AG04450 (cell line): ENCODE results near the gene TSHZ2. TPM values are rescaled to one million over a fixed set of nuclear protein-coding genes. Genes with fewer than 3 reads are reported as not detected.

Source experiments
- CTCF ChIA-PET: fragments of 300-600, 350-600 bp; formaldehyde crosslinking; extraction: SDS; loops from one replicate; lab custom pipeline; 2022; ENCODE audit warnings: antibody characterized with exemption, inconsistent platforms; lab: Charles Lee
- POLR2A ChIA-PET: fragments of 350-600 bp; formaldehyde crosslinking; extraction: SDS; loops from one replicate; lab custom pipeline; 2021; ENCODE audit warnings: antibody characterized with exemption, inconsistent platforms; lab: Yijun Ruan, JAX
- DNase-seq: peaks from one replicate; pipeline ENCODE4 v3.0.0-alpha.2; 2011; ENCODE audit warnings: low read depth, low spot score
- H3K27ac ChIP-seq: one replicate; pipeline ENCODE4 v1.5.1; 2012; ENCODE audit warnings: low read depth, low read length, control low read depth
- H3K27me3 ChIP-seq: one replicate; pipeline ENCODE4 v1.6.0; 2012; ENCODE audit warnings: low read length; ENCODE audit not compliant: control insufficient read depth, insufficient read depth
- H3K4me3 ChIP-seq: 2 replicates; pipeline ENCODE4 v1.5.1; 2011; ENCODE audit warnings: mild to moderate bottlenecking, low read depth, low read length, control low read depth
- H3K9me3 ChIP-seq: 2 replicates; pipeline ENCODE4 v1.5.1; 2012; ENCODE audit warnings: low read length; ENCODE audit not compliant: control insufficient read depth, insufficient read depth
- polyA plus RNA-seq: library from polyadenylated mRNA; depleted of rRNA; stranded (reverse); fragments of >200 nt; gene quantifications from 2 replicates; pipeline ENCODE4 v1.2.3, GENCODE V29; 2011
- TF ChIP-seq, protein P1 (sequence below): IDR thresholded peaks from 2 replicates; pipeline ENCODE4 v1.5.1; 2011; ENCODE audit warnings: low read depth, low read length, control low read depth, inconsistent platforms

Gene TSHZ2
- polyA plus RNA-seq, 1 experiment, result not detected

DNA sequence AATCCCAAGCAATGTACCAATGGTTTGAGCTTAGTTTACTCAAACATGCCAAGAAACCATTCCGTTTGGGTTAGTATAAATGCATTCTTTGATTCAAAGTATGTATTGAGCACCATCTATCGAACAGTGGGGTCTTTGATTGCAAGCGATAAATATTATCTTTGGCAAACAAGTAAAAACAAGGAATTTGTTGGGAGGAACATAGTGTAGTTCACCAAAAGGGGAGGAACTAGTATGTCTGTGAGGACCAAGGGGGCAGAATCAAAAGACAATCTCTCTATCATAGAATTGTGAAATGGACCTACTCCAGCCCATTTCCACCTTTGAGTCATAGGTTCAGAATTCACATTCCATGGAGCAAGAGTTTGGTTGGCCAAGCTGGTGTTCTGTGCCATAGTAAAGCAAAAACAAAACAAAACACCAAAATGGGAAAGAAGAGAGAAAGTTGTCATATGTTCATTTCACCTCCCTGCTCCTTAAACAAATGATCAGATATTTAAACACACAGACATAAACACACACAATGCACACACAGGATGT is 266.0 kb downstream of the TSHZ2 start:
- TF ChIP-seq, protein P1, sequence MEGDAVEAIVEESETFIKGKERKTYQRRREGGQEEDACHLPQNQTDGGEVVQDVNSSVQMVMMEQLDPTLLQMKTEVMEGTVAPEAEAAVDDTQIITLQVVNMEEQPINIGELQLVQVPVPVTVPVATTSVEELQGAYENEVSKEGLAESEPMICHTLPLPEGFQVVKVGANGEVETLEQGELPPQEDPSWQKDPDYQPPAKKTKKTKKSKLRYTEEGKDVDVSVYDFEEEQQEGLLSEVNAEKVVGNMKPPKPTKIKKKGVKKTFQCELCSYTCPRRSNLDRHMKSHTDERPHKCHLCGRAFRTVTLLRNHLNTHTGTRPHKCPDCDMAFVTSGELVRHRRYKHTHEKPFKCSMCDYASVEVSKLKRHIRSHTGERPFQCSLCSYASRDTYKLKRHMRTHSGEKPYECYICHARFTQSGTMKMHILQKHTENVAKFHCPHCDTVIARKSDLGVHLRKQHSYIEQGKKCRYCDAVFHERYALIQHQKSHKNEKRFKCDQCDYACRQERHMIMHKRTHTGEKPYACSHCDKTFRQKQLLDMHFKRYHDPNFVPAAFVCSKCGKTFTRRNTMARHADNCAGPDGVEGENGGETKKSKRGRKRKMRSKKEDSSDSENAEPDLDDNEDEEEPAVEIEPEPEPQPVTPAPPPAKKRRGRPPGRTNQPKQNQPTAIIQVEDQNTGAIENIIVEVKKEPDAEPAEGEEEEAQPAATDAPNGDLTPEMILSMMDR, result no peak
- Histone ChIP-seq H3K4me3 (no peak overlapping the region), H3K27me3 (peaks cover under 1% of the 10 kb centered on the region), H3K9me3 (no peaks in the 10 kb centered on the region), H3K27ac (no peak overlapping the region)
- CTCF ChIA-PET, result no interaction called here
- POLR2A ChIA-PET, result no interaction called here
- no peak for DNase-seq

DNA sequence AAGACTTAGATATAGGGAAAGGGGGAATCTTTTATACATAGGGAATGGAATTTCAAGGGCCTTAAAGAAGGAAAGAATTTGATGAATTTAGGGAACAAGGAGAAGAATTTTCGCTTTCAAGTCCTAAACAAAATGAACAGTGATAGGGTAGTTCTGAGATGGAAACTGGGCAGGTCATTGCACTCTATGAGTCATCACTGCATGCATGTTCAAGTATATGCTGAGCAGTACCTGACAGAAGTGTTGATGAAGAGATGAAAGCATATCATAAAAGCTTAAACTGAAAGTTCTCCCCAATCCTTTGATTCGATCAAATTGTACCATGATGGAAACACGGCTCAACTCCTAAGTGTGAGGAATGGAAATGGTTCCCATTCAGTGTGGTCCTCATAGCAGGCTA is 271.0 kb downstream of the TSHZ2 start:
- no peak overlapping the region for H3K4me3 ChIP-seq
- POLR2A ChIA-PET, result no interaction called here
- no peak overlapping the region for H3K27ac ChIP-seq
- no peaks in the 10 kb centered on the region for H3K9me3 ChIP-seq
- CTCF ChIA-PET, result no interaction called here
- DNase-seq, result no peak
- peaks cover 2% of the 10 kb centered on the region for H3K27me3 ChIP-seq
- TF ChIP-seq, protein P1, result no peak

- TF ChIP-seq, protein P1, result no peak
- no peak overlapping the region for H3K4me3 ChIP-seq
- ChIA-PET CTCF (interaction anchor here (1.4 kb wide), 1 partner anchor 303 kb away, joined by 3 read pairs; no protein-coding TSS in a partner anchor), POLR2A (no interaction called here)
- DNase-seq, result no peak
- no peak overlapping the region for H3K27ac ChIP-seq
- H3K27me3 ChIP-seq, result peaks cover 2% of the 10 kb centered on the region
- H3K9me3 ChIP-seq, result no peaks in the 10 kb centered on the region
These were observed 272.6 kb downstream of the TSHZ2 start for GRCh38 chr20:53244711-53245110.

DNA sequence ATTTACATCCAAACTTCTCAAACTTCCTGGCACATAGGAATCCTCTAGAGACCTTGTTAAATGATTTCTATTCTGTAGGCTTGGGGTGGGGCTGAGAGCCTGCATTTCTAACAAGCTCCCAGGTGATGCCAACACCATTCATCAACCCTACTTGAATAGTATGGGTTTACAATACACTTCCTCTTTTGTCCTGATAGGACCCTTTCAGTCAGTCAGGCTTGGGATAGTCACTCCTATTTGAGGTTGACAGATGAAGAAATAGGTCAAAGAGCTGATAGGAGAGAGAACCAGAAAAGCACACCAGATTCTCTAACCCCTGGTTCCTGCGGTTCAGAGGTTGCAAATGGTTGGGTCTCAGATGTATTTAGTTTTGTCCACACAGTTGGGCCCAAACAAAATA is 273.4 kb downstream of the TSHZ2 start:
- Histone ChIP-seq H3K27me3 (peaks cover 2% of the 10 kb centered on the region), H3K4me3 (no peak overlapping the region), H3K9me3 (no peaks in the 10 kb centered on the region), H3K27ac (no peak overlapping the region)
- TF ChIP-seq, protein P1, result no peak
- POLR2A ChIA-PET, result no interaction called here
- CTCF ChIA-PET, result interaction anchor here (1.4 kb wide), 1 partner anchor 302 kb away, joined by 3 read pairs; no protein-coding TSS in a partner anchor
- no peak for DNase-seq

DNA sequence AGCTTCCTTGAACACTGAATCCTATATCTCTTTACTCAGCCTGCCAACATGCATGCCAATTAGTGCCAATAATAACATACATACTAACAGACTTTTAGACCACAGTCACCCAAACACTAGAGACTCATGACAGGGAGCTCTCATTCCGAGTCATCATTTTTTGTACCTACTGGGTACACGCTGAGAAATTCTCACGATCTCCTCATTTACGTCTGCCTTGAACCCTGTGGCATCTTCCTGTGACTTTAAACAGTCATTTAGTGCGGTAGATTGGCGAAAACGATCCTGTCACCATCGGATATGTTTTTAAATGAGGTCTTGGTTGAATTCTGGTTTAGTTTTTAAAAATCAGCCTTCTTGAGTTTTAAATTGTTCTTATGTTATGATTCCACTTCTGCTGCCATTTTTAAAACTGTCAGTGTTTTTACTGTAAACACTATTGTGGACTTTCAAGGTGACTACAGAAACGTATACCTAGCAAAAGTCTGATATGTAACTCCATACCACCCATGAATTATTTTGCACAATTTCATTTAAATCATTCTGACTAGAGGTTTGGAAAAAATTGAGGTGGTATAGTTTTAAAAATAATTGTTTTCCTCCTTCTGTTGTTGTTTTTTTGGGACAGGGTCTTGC is 275.4 kb downstream of the TSHZ2 start:
- H3K27ac ChIP-seq, result no peak overlapping the region
- DNase-seq, result no peak
- TF ChIP-seq, protein P1, result no peak
- CTCF ChIA-PET, result no interaction called here
- H3K27me3 ChIP-seq, result peaks cover 2% of the 10 kb centered on the region
- POLR2A ChIA-PET, result no interaction called here
- no peak overlapping the region for H3K4me3 ChIP-seq
- no peaks in the 10 kb centered on the region for H3K9me3 ChIP-seq
